ENCODE data around the gene WNT5A. TPM values are rescaled to one million over a fixed set of nuclear protein-coding genes. Genes with fewer than 3 reads are reported as not detected.
"Not testable (repeated sequence)": the region's sequence is repeated elsewhere in the genome, so short reads cannot be mapped to it uniquely, and the experiment has no call there.

Gene WNT5A
- total RNA-seq, 6 experiments from 2014 or later, result 0.64 to 3.6 (median 2.4) TPM

GRCh38 chr3:55505102-55505501, 18.0 kb upstream of the WNT5A start:
- TF ChIP-seq CTCF (IDR thresholded peaks at IDR 0.05), result peak; percentile 33 to 54 (median 40)
- H3K9me3 ChIP-seq; H3K27me3 ChIP-seq; DNase-seq; intact Hi-C loops (cut with DNase I); H3K4me1 ChIP-seq; H3K36me3 ChIP-seq; H3K4me3 ChIP-seq; H3K27ac ChIP-seq: not testable (repeated sequence)
- ATAC-seq, result peak; percentile 43 to 67 (median 58)
- WGBS (ENCODE audit: insufficient coverage, low coverage, low lambda C conversion rate, missing lambda C conversion rate), result 52% methylated on average over 6 of the region's 6 CpGs

DNA sequence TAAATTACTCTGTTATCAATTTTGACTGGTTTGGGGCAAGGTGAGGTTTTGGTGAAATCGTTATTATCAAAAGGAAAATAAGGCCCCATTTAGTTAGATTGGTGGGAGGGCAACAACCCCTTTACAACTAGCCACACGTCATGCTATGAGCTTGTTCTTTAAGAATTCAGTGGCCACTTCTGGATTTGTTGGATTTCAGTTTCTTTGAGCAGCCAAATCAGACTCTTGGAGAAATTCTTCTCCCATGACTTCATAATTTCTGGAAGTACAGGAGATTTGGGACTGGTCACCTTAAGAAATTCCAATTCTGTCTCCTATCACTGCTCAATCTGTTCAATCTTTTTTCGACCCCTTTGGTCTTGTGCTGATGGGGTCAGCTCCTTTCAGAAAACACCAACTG, 14.8 kb upstream of the WNT5A start:
- no peak overlapping the region for H3K4me3 ChIP-seq
- no peaks in the 10 kb centered on the region for H3K36me3 ChIP-seq
- no peaks in the 10 kb centered on the region for H3K9me3 ChIP-seq
- WGBS (ENCODE audit: insufficient coverage, low coverage, low lambda C conversion rate, missing lambda C conversion rate), result 78% methylated on average over 3 of the region's 3 CpGs
- TF ChIP-seq CTCF (IDR thresholded peaks at IDR 0.05) (no peak), POLR2A (IDR thresholded peaks at IDR 0.05) (no peak)
- DNase-seq, result no peak
- ATAC-seq, result no peak
- intact Hi-C loops (cut with DNase I), result no loop called here
- peaks cover 0 to 15% (median 7%) of the 10 kb centered on the region in 4 donors for H3K4me1 ChIP-seq
- no peak overlapping the region for H3K27ac ChIP-seq
- H3K27me3 ChIP-seq, result no peaks in the 10 kb centered on the region

DNA sequence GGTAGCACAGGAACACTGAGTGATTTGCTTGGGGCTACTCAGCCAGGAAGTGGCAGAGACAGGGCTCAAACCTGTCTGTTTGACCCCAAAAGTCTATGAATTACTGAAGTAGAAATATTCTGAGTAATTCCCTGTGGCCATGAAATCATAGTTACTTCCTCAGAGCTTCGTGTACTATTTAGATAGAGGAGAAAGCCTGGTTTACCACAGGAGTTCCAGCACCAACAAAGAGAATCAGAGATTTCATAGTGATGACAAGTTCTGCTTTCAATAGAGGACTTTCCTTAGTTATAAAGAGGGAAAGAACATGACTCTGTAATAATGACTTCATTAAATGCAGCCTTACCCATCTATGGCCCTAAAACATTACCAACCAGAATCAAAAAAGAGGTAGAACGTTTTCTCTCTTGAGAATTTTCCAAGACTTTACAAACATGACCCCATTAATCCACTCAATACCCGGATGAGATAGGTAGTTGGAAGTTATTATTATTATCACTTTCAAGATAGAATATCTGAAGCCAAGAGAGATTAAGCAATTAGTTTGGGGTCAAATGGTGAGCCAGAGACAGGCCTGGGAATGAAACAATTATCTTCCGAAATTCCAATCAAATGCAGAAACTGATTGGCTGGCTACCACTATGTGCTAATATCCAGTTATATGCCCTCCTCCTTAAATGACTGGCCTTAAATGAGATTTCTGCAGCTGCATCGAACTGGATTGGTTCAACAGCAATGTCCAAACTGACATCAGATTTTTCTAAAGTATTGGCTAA, 13.6 kb upstream of the WNT5A start:
- Histone ChIP-seq H3K36me3 (no peaks in the 10 kb centered on the region), H3K27ac (no peak overlapping the region), H3K4me3 (no peak overlapping the region), H3K27me3 (no peaks in the 10 kb centered on the region), H3K4me1 (peaks cover 0 to 20% (median 9%) of the 10 kb centered on the region in 4 donors), H3K9me3 (no peaks in the 10 kb centered on the region)
- no peak for DNase-seq
- TF ChIP-seq CTCF (IDR thresholded peaks at IDR 0.05), result no peak
- no peak for TF ChIP-seq POLR2A (IDR thresholded peaks at IDR 0.05)
- intact Hi-C loops (cut with DNase I), result no loop called here
- no peak for ATAC-seq
- 38% methylated on average over 5 of the region's 5 CpGs for WGBS (ENCODE audit: insufficient coverage, low coverage, low lambda C conversion rate, missing lambda C conversion rate)

DNA sequence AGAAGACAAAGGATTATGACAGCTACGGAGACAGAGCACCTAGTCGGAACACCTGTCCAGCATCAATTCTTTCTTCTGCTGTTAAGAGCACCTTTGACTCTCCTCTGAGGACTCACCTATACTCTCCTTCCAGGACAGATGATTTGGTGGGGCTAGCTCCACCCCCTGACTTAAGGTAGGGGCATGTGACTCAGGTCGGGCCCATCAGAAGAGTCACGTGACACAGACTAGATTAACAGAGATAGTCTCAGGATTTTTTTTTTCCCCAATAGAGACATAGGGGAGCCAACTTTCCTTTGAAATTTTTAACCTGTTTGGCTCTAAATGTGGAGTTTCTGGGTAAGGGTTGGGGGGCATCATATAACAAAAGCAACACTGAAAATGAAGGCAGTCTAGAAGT, 11.4 kb upstream of the WNT5A start:
- ATAC-seq, result no peak
- intact Hi-C loops (cut with DNase I), result no loop called here
- 65% methylated on average over 2 of the region's 4 CpGs for WGBS (ENCODE audit: insufficient coverage, low coverage, low lambda C conversion rate, missing lambda C conversion rate)

DNA sequence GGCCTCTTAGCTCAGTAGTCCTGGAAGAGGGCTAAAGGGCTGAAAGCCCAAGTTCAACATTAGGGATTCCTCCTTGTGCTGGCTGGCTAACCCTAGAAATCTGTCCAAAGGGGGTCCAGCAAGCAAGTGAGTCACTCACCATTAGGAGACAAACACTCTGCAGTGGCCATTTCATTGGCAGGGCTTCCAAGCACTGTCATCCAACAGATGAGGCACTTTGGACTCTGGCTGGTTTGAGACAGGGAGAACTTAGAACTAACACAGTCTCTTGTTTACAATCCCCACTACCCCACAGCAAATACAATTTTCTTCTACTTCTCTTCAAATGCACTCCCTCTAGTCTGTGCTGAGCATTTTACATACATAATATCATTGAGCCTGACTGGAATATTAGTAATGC, 10.1 kb upstream of the WNT5A start:
- peak; percentile 98 to 100 (median 98) for ATAC-seq
- peaks cover 0 to 20% (median 9%) of the 10 kb centered on the region in 4 donors for H3K4me1 ChIP-seq
- intact Hi-C loops (cut with DNase I), result no loop called here
- no peaks in the 10 kb centered on the region for H3K27me3 ChIP-seq
- H3K9me3 ChIP-seq, result no peaks in the 10 kb centered on the region
- no peak overlapping the region for H3K4me3 ChIP-seq
- TF ChIP-seq POLR2A (IDR thresholded peaks at IDR 0.05) (no peak), CTCF (IDR thresholded peaks at IDR 0.05) (no peak)
- H3K27ac ChIP-seq, result peak overlapping the region in 2 of 3 donors; percentile 45 to 52
- DNase-seq, result peak in 2 of 3 donors; percentile 36 to 77
- no peaks in the 10 kb centered on the region for H3K36me3 ChIP-seq

More for the DNA sequence above, 11.4 kb upstream of the WNT5A start:
- H3K27me3 ChIP-seq, result no peaks in the 10 kb centered on the region
- no peaks in the 10 kb centered on the region for H3K9me3 ChIP-seq
- H3K27ac ChIP-seq, result no peak overlapping the region
- DNase-seq, result no peak
- H3K36me3 ChIP-seq, result no peaks in the 10 kb centered on the region
- H3K4me1 ChIP-seq, result peaks cover 0 to 20% (median 9%) of the 10 kb centered on the region in 4 donors
- TF ChIP-seq POLR2A (IDR thresholded peaks at IDR 0.05), result no peak
- no peak overlapping the region for H3K4me3 ChIP-seq

All from right lobe of liver (tissue), 6 donors.